A375 (cell line): ENCODE data around the gene TGM1. TPM values are rescaled to one million over a fixed set of nuclear protein-coding genes. Genes with fewer than 3 reads are reported as not detected.

Source experiments
- total RNA-seq: library from RNA; depleted of rRNA; stranded (reverse); fragments of >200 nt; shearing (Covaris generic); gene quantifications from 2 replicates; pipeline ENCODE4 v1.2.3, GENCODE V29; 2014; rRNA removed

The TGM1 gene
- total RNA-seq = 0.49 and 1.1 TPM in 2 replicates

GRCh38 chr14:24262821-24263733 lies at the start of gene TGM1:
TSS of gene TGM1 (minus strand) at chr14:24263177. CDS start at chr14:24262352, 825 bp downstream.

DNA sequence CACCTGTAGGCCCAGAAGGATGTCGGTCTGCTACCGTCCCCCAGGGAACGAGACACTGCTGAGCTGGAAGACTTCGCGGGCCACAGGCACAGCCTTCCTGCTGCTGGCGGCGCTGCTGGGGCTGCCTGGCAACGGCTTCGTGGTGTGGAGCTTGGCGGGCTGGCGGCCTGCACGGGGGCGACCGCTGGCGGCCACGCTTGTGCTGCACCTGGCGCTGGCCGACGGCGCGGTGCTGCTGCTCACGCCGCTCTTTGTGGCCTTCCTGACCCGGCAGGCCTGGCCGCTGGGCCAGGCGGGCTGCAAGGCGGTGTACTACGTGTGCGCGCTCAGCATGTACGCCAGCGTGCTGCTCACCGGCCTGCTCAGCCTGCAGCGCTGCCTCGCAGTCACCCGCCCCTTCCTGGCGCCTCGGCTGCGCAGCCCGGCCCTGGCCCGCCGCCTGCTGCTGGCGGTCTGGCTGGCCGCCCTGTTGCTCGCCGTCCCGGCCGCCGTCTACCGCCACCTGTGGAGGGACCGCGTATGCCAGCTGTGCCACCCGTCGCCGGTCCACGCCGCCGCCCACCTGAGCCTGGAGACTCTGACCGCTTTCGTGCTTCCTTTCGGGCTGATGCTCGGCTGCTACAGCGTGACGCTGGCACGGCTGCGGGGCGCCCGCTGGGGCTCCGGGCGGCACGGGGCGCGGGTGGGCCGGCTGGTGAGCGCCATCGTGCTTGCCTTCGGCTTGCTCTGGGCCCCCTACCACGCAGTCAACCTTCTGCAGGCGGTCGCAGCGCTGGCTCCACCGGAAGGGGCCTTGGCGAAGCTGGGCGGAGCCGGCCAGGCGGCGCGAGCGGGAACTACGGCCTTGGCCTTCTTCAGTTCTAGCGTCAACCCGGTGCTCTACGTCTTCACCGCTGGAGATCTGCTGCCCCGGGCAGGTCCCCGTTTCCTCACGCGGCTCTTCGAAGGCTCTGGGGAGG lies 47.9 kb upstream of the TGM1 start, which contains the start of gene LTB4R:
Gene LTB4R (plus strand): TSS at position 857 of the 959 bp plus-strand sequence. CDS start 4,150 bp downstream, outside the sequence.

GRCh38 chr14:24309538-24310264 lies 46.7 kb upstream of the TGM1 start, which contains the start of gene LTB4R2:
TSS of gene LTB4R2 (plus strand) at chr14:24310140. CDS start at chr14:24310665, 525 bp downstream.

DNA sequence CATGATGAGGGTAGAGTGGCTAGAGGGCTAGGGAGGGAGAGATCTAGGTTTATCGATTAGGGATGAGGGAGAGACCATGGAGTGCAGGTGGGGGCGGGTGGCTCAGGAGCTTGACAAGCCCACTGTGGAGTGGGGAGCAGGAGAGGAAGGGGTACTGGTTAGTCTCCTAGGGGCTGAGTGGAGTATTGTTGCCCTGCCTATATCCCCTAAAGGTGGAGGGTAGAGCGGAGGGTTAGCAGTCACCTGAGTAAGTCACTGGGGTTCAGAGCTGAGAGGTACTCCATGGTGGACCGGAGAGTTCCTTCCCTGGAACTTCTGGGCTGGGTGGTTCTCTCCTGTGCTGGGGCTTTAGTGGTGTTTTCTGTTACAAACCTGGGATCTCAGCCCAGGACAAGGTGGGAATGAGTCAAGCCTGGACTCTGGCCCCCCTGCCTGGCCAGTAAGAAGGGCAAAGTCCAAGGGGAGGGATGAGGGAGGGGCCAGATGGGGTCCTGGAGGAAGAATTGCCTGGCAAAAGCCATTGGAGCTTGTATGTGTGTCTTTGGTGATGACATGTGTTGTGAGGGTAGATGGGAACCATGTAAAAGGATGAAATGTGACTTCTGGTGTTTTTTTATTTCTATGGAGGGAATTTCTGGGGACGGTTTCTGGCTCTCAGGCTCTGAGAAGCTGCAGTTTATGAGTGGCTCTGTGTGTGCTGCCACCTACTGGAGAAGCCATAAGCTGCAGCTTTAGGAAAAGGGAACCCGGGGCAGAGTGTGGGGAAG lies 44.8 kb upstream of the TGM1 start, which contains the start of gene CIDEB:
Gene CIDEB (minus strand): TSS at position 403 of the 767 bp plus-strand sequence. CDS start 119 bp downstream, at position 284.

GRCh38 chr14:24299255-24300191 lies 36.5 kb upstream of the TGM1 start, which contains the start of the genes DHRS1 and NOP9:
TSS of gene DHRS1 (minus strand) at chr14:24299780. CDS start at chr14:24299106, 674 bp downstream.
TSS of gene NOP9 (plus strand) at chr14:24299850. CDS start at chr14:24299955, 105 bp downstream.

GRCh38 chr14:24271134-24271833 lies 8.3 kb upstream of the TGM1 start, which contains the start of gene RABGGTA:
TSS of gene RABGGTA (minus strand) at chr14:24271597. CDS start at chr14:24271115, 482 bp downstream.

GRCh38 chr14:24232645-24233537 lies 30.1 kb downstream of the TGM1 start, which contains the start of gene GMPR2:
TSS of gene GMPR2 (plus strand) at chr14:24232929. CDS start at chr14:24233254, 325 bp downstream.

GRCh38 chr14:24232121-24232644 lies 30.8 kb downstream of the TGM1 start, which contains the start of gene NEDD8:
TSS of gene NEDD8 (minus strand) at chr14:24232367. CDS start at chr14:24232267, 100 bp downstream.

DNA sequence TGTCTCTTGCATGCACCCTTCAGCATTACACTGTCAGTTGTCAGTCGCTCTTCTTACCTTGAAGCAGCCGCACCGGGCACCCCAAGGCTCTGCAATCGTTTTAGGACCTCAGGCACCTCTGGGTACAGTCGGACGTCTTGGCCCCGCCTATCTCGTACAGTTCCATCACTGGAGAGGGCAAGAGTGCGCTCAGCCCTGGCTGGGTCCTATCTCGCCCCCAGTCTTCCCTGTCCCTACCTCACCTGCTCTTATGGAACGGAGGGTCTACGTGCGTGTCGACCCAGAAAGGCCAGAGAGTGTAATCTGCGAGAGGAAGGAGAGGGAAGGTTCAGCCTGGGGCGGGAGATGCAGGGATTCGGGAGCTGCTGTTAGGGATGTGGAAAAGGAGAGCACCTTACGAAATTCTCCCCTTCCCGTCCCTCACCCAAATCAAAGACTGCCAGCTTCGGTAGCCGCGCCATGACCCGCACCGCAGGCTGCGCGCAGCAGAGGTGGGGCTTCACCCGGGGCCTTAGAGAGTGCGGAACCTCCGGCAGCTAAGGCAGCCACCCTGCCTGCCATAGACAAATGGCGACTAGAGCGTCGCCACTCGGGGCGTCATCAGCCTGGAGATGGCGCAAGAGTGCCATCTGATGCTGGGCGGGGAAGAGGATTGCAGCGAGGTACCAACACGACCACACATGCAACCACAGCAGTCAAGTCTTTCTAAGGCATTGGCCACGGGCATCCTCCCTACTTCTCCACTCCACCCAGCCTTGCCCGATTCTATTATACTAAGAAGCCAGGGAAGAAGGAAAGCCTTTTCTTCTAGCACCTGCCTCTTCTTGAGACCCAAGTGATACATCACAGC lies 47.3 kb downstream of the TGM1 start, which contains the start of gene MDP1:
Gene MDP1 (minus strand): TSS at position 572 of the 850 bp plus-strand sequence. CDS start 111 bp downstream, at position 461.

GRCh38 chr14:24212924-24213865 lies 49.8 kb downstream of the TGM1 start, which contains the start of gene CHMP4A:
TSS of gene CHMP4A (minus strand) at chr14:24213488. CDS start at chr14:24213439, 49 bp downstream.

